Mesendoderm (in vitro differentiated cells): Measurements from ENCODE around the gene PAK4.
"Not testable (repeated sequence)": the region's sequence is repeated elsewhere in the genome, so short reads cannot be mapped to it uniquely, and the experiment has no call there.

ENCODE experiments used
- DNase-seq: peaks from one replicate; pipeline ENCODE4 v3.0.0; 2013
- H2AK5ac ChIP-seq: 2 replicates; pipeline ENCODE4 v1.6.1; 2013; ENCODE audit warnings: low read length, inconsistent platforms
- H2BK120ac ChIP-seq: 2 replicates; pipeline ENCODE4 v1.6.1; 2013; ENCODE audit warnings: low read depth, mild to moderate bottlenecking, low read length, moderate library complexity, mixed read lengths
- H2BK15ac ChIP-seq: replicated peaks from 2 replicates; pipeline ENCODE4 v1.6.1; 2013; ENCODE audit warnings: low read depth, mild to moderate bottlenecking, moderate library complexity
- H2BK5ac ChIP-seq: 2 replicates; pipeline ENCODE4 v1.6.1; 2013; ENCODE audit warnings: low read length, inconsistent platforms
- H3K18ac ChIP-seq: 2 replicates; pipeline ENCODE4 v1.6.1; 2013; ENCODE audit warnings: mild to moderate bottlenecking, low read length, mixed read lengths
- H3K23ac ChIP-seq: one replicate; pipeline ENCODE4 v1.6.1; 2013; ENCODE audit warnings: low read length
- H3K27ac ChIP-seq: 2 replicates; pipeline ENCODE4 v1.5.1; 2013; ENCODE audit warnings: low read depth, mild to moderate bottlenecking, inconsistent platforms, low read length, moderate library complexity
- H3K27me3 ChIP-seq: 2 replicates; pipeline ENCODE4 v1.6.1; 2013; ENCODE audit warnings: low read length, control low read depth, mild to moderate bottlenecking, inconsistent platforms; ENCODE audit not compliant: insufficient read depth, poor library complexity
- H3K36me3 ChIP-seq: 2 replicates; pipeline ENCODE4 v1.6.1; 2013; ENCODE audit warnings: low read length, inconsistent platforms; ENCODE audit not compliant: control insufficient read depth, insufficient read depth
- H3K4ac ChIP-seq: one replicate; pipeline ENCODE4 v1.6.1; 2013; ENCODE audit warnings: low read depth, mild to moderate bottlenecking, low read length, moderate library complexity
- H3K4me1 ChIP-seq: 2 replicates; pipeline ENCODE4 v1.6.1; 2013; ENCODE audit warnings: low read depth, low read length, inconsistent platforms; ENCODE audit not compliant: control insufficient read depth
- H3K4me2 ChIP-seq: 2 replicates; pipeline ENCODE4 v1.6.1; 2013; ENCODE audit warnings: low read length
- H3K4me3 ChIP-seq: 2 replicates; pipeline ENCODE4 v1.5.1; 2013; ENCODE audit warnings: mild to moderate bottlenecking, low read length
- H3K56ac ChIP-seq: one replicate; pipeline ENCODE4 v1.6.1; 2013; ENCODE audit warnings: low read length
- H3K79me1 ChIP-seq: 2 replicates; pipeline ENCODE4 v1.6.1; 2013; ENCODE audit warnings: low read length, inconsistent platforms
- H3K79me2 ChIP-seq: 2 replicates; pipeline ENCODE4 v1.6.1; 2013; ENCODE audit warnings: mild to moderate bottlenecking, low read length; ENCODE audit not compliant: control insufficient read depth, insufficient read depth
- H3K9ac ChIP-seq: 2 replicates; pipeline ENCODE4 v1.6.1; 2013; ENCODE audit warnings: low read length, inconsistent platforms
- H4K5ac ChIP-seq: one replicate; pipeline ENCODE4 v1.6.1; 2013; ENCODE audit warnings: low read length
- H4K8ac ChIP-seq: one replicate; pipeline ENCODE4 v1.6.1; 2013; ENCODE audit warnings: low read depth, mild to moderate bottlenecking, control low read depth, low read length, moderate library complexity
- WGBS: extraction: QIAGEN DNeasy Blood & Tissue Kit; methylation state at CpG from one replicate; pipeline ENCODE4 v1.1.7; 2013; ENCODE audit warnings: low lambda C conversion rate, missing lambda C conversion rate; ENCODE audit not compliant: insufficient coverage; ENCODE audit errors: extremely low coverage; 5-methylcytosine and 5-hydroxymethylcytosine counted together

The PAK4 gene

DNA sequence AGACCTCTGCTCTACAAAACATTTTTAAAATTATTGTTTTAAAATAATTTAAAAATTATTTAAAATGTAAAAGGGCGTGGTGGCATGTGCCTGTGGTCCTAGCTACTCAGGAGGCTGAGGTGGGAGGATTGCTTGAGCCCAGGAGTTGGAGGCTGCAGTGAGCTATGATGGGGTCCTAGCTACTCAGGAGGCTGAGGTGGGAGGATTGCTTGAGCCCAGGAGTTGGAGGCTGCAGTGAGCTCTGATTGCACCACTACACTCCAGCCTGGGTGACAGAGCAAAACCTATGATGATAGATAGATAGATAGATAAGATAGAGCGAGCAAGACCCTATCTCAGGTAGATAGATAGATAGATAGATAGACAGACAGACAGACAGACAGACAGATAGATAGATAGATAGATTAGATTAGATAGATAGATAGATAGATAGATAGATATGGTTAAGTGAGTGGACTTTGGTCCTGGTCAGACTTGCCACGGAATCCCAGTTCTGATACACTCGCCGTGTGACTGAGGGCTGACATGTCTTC, 18.2 kb downstream of the PAK4 start:
- Histone ChIP-seq H3K79me2 (peaks cover 33% of the 10 kb centered on the region), H3K4me1 (peaks cover 18% of the 10 kb centered on the region), H3K79me1 (peaks cover 18% of the 10 kb centered on the region)
- H3K36me3 ChIP-seq, H2BK120ac ChIP-seq, H2BK15ac ChIP-seq, H2AK5ac ChIP-seq, H3K18ac ChIP-seq, H3K4me3 ChIP-seq, H3K27me3 ChIP-seq, H4K8ac ChIP-seq, H2BK5ac ChIP-seq, H3K27ac ChIP-seq, H3K9ac ChIP-seq, DNase-seq, H3K56ac ChIP-seq, H3K4me2 ChIP-seq, H3K4ac ChIP-seq, H3K23ac ChIP-seq, H4K5ac ChIP-seq: not testable (repeated sequence)
- WGBS = no CpG with 5 or more reads among the region's 5 CpGs

DNA sequence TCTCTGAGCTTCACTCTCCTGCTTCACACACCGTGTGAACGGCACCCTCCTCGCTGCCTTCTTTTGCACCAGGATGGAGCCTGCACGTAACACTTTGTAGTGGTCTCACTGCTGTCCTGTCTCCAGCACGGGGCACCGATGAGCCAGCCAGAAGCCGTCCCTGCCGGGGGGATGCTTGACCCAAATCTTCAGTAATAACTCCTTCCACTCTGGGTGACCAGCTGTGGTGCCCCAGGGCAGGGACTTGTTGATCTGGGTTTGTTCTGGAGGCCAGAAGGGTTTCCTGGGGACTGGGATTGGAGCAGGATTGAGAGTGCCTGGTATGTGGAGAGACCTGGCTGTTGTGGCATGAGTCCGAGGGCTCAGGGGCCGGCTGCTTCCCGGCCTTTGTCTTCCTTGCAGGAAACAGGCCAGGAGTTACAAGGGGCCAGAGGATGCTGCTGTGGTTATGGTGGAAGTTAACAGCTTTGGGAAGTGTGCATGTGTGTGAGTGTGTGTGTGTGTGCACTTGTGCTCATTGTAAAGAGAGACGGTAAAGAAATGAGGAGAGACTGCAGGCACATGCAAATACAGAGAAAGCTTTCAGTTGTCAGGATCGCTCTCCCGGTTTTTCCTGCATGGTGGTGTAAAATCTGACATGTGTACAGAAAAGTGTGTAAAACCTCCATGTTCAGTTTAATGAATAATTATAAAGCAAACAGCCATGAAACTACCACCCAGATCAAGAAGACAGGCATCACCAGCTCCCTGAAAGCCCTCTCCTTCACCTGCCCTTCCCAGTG, 18.9 kb downstream of the PAK4 start:
- no CpG with 5 or more reads among the region's 14 CpGs for WGBS
- Histone ChIP-seq H2BK5ac (no peak overlapping the region), H3K27ac (no peak overlapping the region)

DNA sequence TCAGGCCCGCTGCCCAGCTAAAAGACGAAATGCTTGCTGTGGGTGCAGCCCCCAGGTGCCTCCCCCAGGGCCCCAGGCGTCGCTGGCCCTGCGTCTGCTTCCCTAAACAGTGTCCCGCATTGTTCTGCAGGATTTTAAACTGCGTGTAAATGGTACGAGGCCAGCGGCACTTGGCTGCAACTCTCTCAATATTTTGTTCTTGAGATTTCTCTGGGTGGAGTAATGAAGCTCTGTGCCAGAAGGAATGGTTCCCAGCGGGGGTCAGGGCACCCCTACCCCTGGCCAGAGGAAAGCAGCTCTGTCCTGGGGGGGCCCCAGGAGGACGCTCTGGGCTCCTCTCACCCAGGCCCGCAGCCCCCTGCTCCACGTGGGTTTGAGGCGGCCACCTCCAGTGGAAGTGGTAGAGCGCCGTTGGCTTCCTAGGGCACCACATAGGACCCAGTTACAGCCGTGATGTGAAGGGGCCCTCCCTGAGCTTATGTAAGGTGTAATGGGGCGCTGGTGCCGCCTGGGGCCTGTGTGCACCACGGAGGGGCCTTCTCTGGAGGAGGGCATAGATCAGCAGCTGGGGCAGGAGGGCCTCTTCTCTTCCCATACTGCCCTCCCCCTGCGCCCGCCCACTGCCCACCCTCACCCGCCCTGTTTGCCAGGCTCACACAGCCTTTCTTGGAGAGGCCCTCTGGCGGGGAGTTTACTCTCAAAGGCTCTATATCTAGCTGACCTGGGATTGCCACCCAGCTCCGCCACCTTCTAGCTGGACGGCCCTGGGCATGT, 19.8 kb downstream of the PAK4 start:
- Histone ChIP-seq H3K23ac (no peak overlapping the region), H3K79me2 (peaks cover 30% of the 10 kb centered on the region), H3K27me3 (no peaks in the 10 kb centered on the region), H3K27ac (no peak overlapping the region), H2BK120ac (no peak overlapping the region), H3K36me3 (no peaks in the 10 kb centered on the region), H3K4me1 (peaks cover 8% of the 10 kb centered on the region), H2AK5ac (no peak overlapping the region), H3K4me2 (no peak overlapping the region), H3K4me3 (no peak overlapping the region), H3K4ac (no peak overlapping the region), H3K18ac (no peak overlapping the region), H3K79me1 (peaks cover 23% of the 10 kb centered on the region), H2BK15ac (no peak overlapping the region), H4K5ac (no peak overlapping the region), H3K56ac (no peak overlapping the region), H2BK5ac (no peak overlapping the region), H3K9ac (no peak overlapping the region), H4K8ac (no peak overlapping the region)
- no CpG with 5 or more reads among the region's 26 CpGs for WGBS
- no peak for DNase-seq

More for the DNA sequence above, 18.9 kb downstream of the PAK4 start:
- Histone ChIP-seq H3K23ac (no peak overlapping the region), H3K27me3 (no peaks in the 10 kb centered on the region), H3K79me2 (peaks cover 35% of the 10 kb centered on the region), H3K18ac (no peak overlapping the region), H3K4ac (no peak overlapping the region), H3K9ac (no peak overlapping the region), H4K8ac (no peak overlapping the region), H4K5ac (no peak overlapping the region), H2BK120ac (no peak overlapping the region), H2AK5ac (no peak overlapping the region), H3K36me3 (no peaks in the 10 kb centered on the region), H3K56ac (no peak overlapping the region), H2BK15ac (no peak overlapping the region), H3K79me1 (peaks cover 22% of the 10 kb centered on the region), H3K4me3 (no peak overlapping the region), H3K4me2 (no peak overlapping the region), H3K4me1 (peaks cover 15% of the 10 kb centered on the region)
- DNase-seq = peak; percentile 53

- DNase-seq = no peak
- Histone ChIP-seq H2BK15ac (no peak overlapping the region), H3K79me2 (peaks cover 24% of the 10 kb centered on the region), H3K23ac (no peak overlapping the region), H4K8ac (no peak overlapping the region), H2BK120ac (no peak overlapping the region), H3K4ac (no peak overlapping the region), H3K36me3 (no peaks in the 10 kb centered on the region), H2AK5ac (no peak overlapping the region), H3K79me1 (peaks cover 22% of the 10 kb centered on the region), H3K27me3 (no peaks in the 10 kb centered on the region), H3K56ac (no peak overlapping the region), H2BK5ac (no peak overlapping the region), H3K9ac (no peak overlapping the region), H3K4me2 (no peak overlapping the region), H3K4me3 (no peak overlapping the region), H3K4me1 (peaks cover 1% of the 10 kb centered on the region), H4K5ac (no peak overlapping the region), H3K18ac (no peak overlapping the region), H3K27ac (no peak overlapping the region)
- no CpG with 5 or more reads among the region's 1 CpG for WGBS
Observed at GRCh38 chr19:39146091-39146490, 20.5 kb downstream of the PAK4 start.

GRCh38 chr19:39146686-39147450, 21.3 kb downstream of the PAK4 start:
- no peaks in the 10 kb centered on the region for H3K36me3 ChIP-seq
- H3K23ac ChIP-seq = no peak overlapping the region
- H2BK120ac ChIP-seq = no peak overlapping the region
- no peak overlapping the region for H2BK5ac ChIP-seq
- no peaks in the 10 kb centered on the region for H3K27me3 ChIP-seq
- H3K9ac ChIP-seq = no peak overlapping the region
- no peak overlapping the region for H3K4me3 ChIP-seq
- H3K79me2 ChIP-seq = peaks cover 23% of the 10 kb centered on the region
- no peak overlapping the region for H3K4me2 ChIP-seq
- H3K27ac ChIP-seq = no peak overlapping the region
- H2BK15ac ChIP-seq = no peak overlapping the region
- no peak overlapping the region for H3K18ac ChIP-seq
- no peak for DNase-seq
- peaks cover 21% of the 10 kb centered on the region for H3K79me1 ChIP-seq
- no CpG with 5 or more reads among the region's 7 CpGs for WGBS
- peaks cover 1% of the 10 kb centered on the region for H3K4me1 ChIP-seq
- no peak overlapping the region for H3K4ac ChIP-seq
- no peak overlapping the region for H3K56ac ChIP-seq
- H4K8ac ChIP-seq = no peak overlapping the region
- no peak overlapping the region for H4K5ac ChIP-seq
- H2AK5ac ChIP-seq = no peak overlapping the region
